IMR-90 (cell line): Measurements from ENCODE around the gene MT1X. TPM values are rescaled to one million over a fixed set of nuclear protein-coding genes. Genes with fewer than 3 reads are reported as not detected.

Experiments used
- ATAC-seq: fragments of 200-7000 bp; cut with Tn5 transposase; 2 replicates; pipeline ENCODE4 v1.9.1; 2020; ENCODE audit warnings: low read depth, mild to moderate bottlenecking, moderate library complexity
- BruUV-seq: library from RNA; stranded (reverse); fragments of 400-500 nt; replicated peaks from 2 replicates; lab custom pipeline; 2021; lab: Mats Ljungman, UMichigan
- CTCF ChIA-PET: fragments of 300-600 bp; formaldehyde crosslinking; extraction: SDS; loops from one replicate; lab custom pipeline; 2021; ENCODE audit warnings: antibody characterized with exemption; lab: Yijun Ruan, JAX
- POLR2A ChIA-PET: fragments of 300-600 bp; sonication (Branson Sonifier 250); formaldehyde crosslinking; loops from one replicate; lab custom pipeline; 2022; ENCODE audit warnings: antibody characterized with exemption; ENCODE audit not compliant: unreplicated experiment; lab: Charles Lee
- DNase-seq: peaks from one replicate; pipeline ENCODE4 v3.0.0; 2013
- H2AFZ ChIP-seq: replicated peaks from 2 replicates; pipeline ENCODE3; 2013; ENCODE audit warnings: low read length, mild to moderate bottlenecking; ENCODE audit not compliant: poor library complexity
- H2AK5ac ChIP-seq: 2 replicates; pipeline ENCODE4 v1.6.1; 2013; ENCODE audit warnings: low read depth, low read length, inconsistent platforms
- H2AK9ac ChIP-seq: replicated peaks from 2 replicates; pipeline ENCODE3; 2013; ENCODE audit warnings: mild to moderate bottlenecking, low read depth, low read length, moderate library complexity; ENCODE audit not compliant: poor library complexity
- H2BK120ac ChIP-seq: 2 replicates; pipeline ENCODE4 v1.6.1; 2013; ENCODE audit warnings: low read depth, low read length, inconsistent platforms
- H2BK15ac ChIP-seq: 3 replicates; pipeline ENCODE4 v1.6.1; 2013; ENCODE audit warnings: low read depth, low read length, inconsistent platforms
- H2BK20ac ChIP-seq: 2 replicates; pipeline ENCODE4 v1.6.1; 2013; ENCODE audit warnings: low read depth, mild to moderate bottlenecking, inconsistent platforms, low read length, moderate library complexity
- H2BK5ac ChIP-seq: 2 replicates; pipeline ENCODE4 v1.6.1; 2013; ENCODE audit warnings: mild to moderate bottlenecking, low read depth, low read length, inconsistent platforms; ENCODE audit not compliant: poor library complexity, severe bottlenecking
- H3K14ac ChIP-seq: replicated peaks from 2 replicates; pipeline ENCODE4 v1.6.1; 2013; ENCODE audit warnings: low read depth, low read length, inconsistent platforms
- H3K18ac ChIP-seq: 2 replicates; pipeline ENCODE4 v1.6.1; 2013; ENCODE audit warnings: low read depth, low read length, control low read depth
- H3K23ac ChIP-seq: 2 replicates; pipeline ENCODE4 v1.6.1; 2013; ENCODE audit warnings: low read depth, low read length, inconsistent platforms
- H3K27ac ChIP-seq: 2 replicates; pipeline ENCODE4 v1.5.1; 2013; ENCODE audit warnings: mild to moderate bottlenecking, control low read depth, low read length; ENCODE audit not compliant: insufficient read depth
- H3K27me3 ChIP-seq: 2 replicates; pipeline ENCODE4 v1.6.1; 2013; ENCODE audit warnings: low read length; ENCODE audit not compliant: control insufficient read depth, insufficient read depth
- H3K36me3 ChIP-seq: 2 replicates; pipeline ENCODE4 v1.6.1; 2013; ENCODE audit warnings: low read length, mixed read lengths; ENCODE audit not compliant: control insufficient read depth, insufficient read depth
- H3K4ac ChIP-seq: 2 replicates; pipeline ENCODE4 v1.6.1; 2013; ENCODE audit warnings: low read depth, low read length, inconsistent platforms
- H3K4me1 ChIP-seq: 2 replicates; pipeline ENCODE4 v1.6.1; 2013; ENCODE audit warnings: low read length, mixed read lengths; ENCODE audit not compliant: control insufficient read depth, insufficient read depth
- H3K4me2 ChIP-seq: 2 replicates; pipeline ENCODE4 v1.6.1; 2013; ENCODE audit warnings: low read depth, mild to moderate bottlenecking, control low read depth, low read length, moderate library complexity
- H3K4me3 ChIP-seq: 2 replicates; pipeline ENCODE4 v1.5.1; 2013; ENCODE audit warnings: low read depth, mild to moderate bottlenecking, control low read depth, low read length, moderate library complexity; ENCODE audit not compliant: insufficient read depth
- H3K56ac ChIP-seq: 2 replicates; pipeline ENCODE4 v1.6.1; 2013; ENCODE audit warnings: low read length, inconsistent platforms; ENCODE audit not compliant: insufficient read depth; ENCODE audit errors: extremely low read depth
- H3K79me1 ChIP-seq, 2 experiments: 2 replicates each; pipeline ENCODE4 v1.6.1; 2013; ENCODE audit warnings: low read length in 2 of 2, inconsistent platforms in 1 of 2, low read depth in 1 of 2
- H3K9ac ChIP-seq: 2 replicates; pipeline ENCODE4 v1.6.1; 2013; ENCODE audit warnings: low read depth, low read length, control low read depth
- H3K9me1 ChIP-seq: 2 replicates; pipeline ENCODE4 v1.6.1; 2013; ENCODE audit warnings: low read length, inconsistent platforms; ENCODE audit not compliant: insufficient read depth
- H3K9me3 ChIP-seq: 2 replicates; pipeline ENCODE4 v1.6.1; 2013; ENCODE audit warnings: low read length; ENCODE audit not compliant: control insufficient read depth, insufficient read depth
- H4K20me1 ChIP-seq: 2 replicates; pipeline ENCODE4 v1.6.1; 2013; ENCODE audit warnings: low read length, inconsistent platforms; ENCODE audit not compliant: insufficient read depth
- H4K5ac ChIP-seq: 2 replicates; pipeline ENCODE4 v1.6.1; 2013; ENCODE audit warnings: mild to moderate bottlenecking, low read depth, low read length, control low read depth
- H4K8ac ChIP-seq, 2 experiments: 2 replicates each; pipeline ENCODE4 v1.6.1; 2013; ENCODE audit warnings: low read depth in 2 of 2, low read length in 2 of 2, control low read depth in 1 of 2, inconsistent platforms in 1 of 2
- H4K91ac ChIP-seq: 2 replicates; pipeline ENCODE4 v1.6.1; 2013; ENCODE audit warnings: low read depth, low read length, inconsistent platforms; ENCODE audit not compliant: insufficient read depth
- MAZ ChIP-seq: IDR thresholded peaks from 2 replicates; pipeline ENCODE4 v1.6.1; 2012; ENCODE audit warnings: low read depth, mild to moderate bottlenecking, low read length, improper control_type of control experiment, moderate library complexity, borderline replicate concordance
- WGBS, 2 experiments: methylation state at CpG; one replicate each; pipeline versions ENCODE4 v1.1.5 to v1.1.7; 2013; ENCODE audit warnings: missing lambda C conversion rate in 2 of 2; ENCODE audit not compliant: insufficient read length in 1 of 2; ENCODE audit errors: extremely low coverage in 2 of 2; 5-methylcytosine and 5-hydroxymethylcytosine counted together
- dilution Hi-C: fragments of 300-500 bp; cut with HindIII; formaldehyde crosslinking; loops from one replicate; pipeline ENCODE4 v1.14.3; 2018; ENCODE audit warnings: low sequenced_read_pairs; ENCODE audit not compliant: unreplicated experiment
- in situ Hi-C: fragments of 300-500 bp; cut with MboI; formaldehyde crosslinking; loops from 3 replicates; pipeline ENCODE4 v1.14.3; 2019; ENCODE audit warnings: low sequenced_read_pairs, inconsistent platforms, mixed read lengths
- intact Hi-C: fragments of 100-400 bp; cut with micrococcal nuclease; formaldehyde crosslinking; loops from 2 replicates; pipeline ENCODE4 v1.10.0; 2022
- polyA plus RNA-seq, 3 experiments: library from polyadenylated mRNA; depleted of rRNA; stranded (reverse); fragments of >200 nt; gene quantifications; 2 replicates each; pipeline ENCODE4 v1.2.3, GENCODE V29; 2012; ENCODE audit warnings: low replicate concordance in 1 of 3
- total RNA-seq: library from RNA; depleted of rRNA; stranded (reverse); fragments of >200 nt; gene quantifications from 2 replicates; pipeline ENCODE4 v1.2.3, GENCODE V29; 2012
- TF ChIP-seq, protein P1 (sequence below): conservative IDR thresholded peaks from 2 replicates; pipeline ENCODE4 v1.5.1; 2012; ENCODE audit warnings: mild to moderate bottlenecking, low read depth, low read length, improper control_type of control experiment

The MT1X gene
- total and polyA plus RNA-seq, 2 of the 4 experiments (the other 2 are of a cell fraction) = 5.6 to 170 TPM

DNA sequence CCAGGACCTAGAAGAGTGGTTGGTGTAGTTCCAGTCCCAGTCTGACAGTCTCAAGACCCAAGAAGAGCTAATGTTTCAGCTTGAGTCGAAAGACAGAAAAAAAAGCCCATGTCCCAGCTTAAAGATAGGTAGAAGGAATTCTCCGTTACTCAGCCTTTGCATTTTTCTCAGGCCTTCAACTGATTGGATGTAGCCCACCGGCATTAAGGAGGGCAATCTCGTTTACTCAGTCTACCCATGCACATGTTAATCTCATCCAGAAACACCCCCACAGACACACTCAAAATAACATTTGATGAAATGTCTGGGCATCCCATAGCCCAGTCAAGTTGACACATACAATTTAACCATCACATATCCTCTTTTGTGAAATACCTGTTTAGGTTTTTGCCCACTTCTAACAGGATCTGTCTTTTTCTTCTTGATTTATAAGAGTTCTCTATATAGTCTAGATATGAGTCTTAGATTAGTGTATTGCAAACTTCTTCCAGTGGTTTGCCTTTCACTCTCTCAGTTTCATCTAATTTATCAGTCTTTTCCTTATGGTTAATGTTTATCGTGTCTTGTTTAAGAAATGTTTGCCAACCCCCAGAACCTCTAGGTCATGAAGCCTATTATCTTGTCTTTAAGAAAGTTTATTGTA lies 40.1 kb downstream of the MT1X start:
- Histone ChIP-seq H3K9ac (no peak overlapping the region), H3K9me1 (no peaks in the 10 kb centered on the region), H3K56ac (no peak overlapping the region), H3K23ac (no peak overlapping the region), H3K27me3 (peaks cover 3% of the 10 kb centered on the region), H2AK9ac (no peak overlapping the region), H3K27ac (no peak overlapping the region), H3K4me1 (no peaks in the 10 kb centered on the region), H3K4me2 (no peak overlapping the region), H3K4me3 (no peak overlapping the region), H4K20me1 (no peaks in the 10 kb centered on the region), H2BK15ac (no peak overlapping the region), H4K5ac (no peak overlapping the region), H3K36me3 (no peaks in the 10 kb centered on the region), H4K91ac (no peak overlapping the region), H2AK5ac (no peak overlapping the region), H2BK20ac (no peak overlapping the region), H2AFZ (no peak overlapping the region), H3K18ac (no peak overlapping the region), H3K4ac (no peak overlapping the region), H3K79me1 (no peaks in the 10 kb centered on the region), H3K14ac (no peak overlapping the region), H3K9me3 (0 out of 2 replicates have a peak, but pooled peaks cover 2% of the 10 kb centered on the region), H2BK5ac (no peak overlapping the region), H2BK120ac (no peak overlapping the region), H4K8ac (no peak overlapping the region)
- intact Hi-C loops (no loop called here), dilution Hi-C loops (no loop called here), in situ Hi-C loops (loop anchor here (25.0 kb wide), 1 partner anchor 785 kb away; no protein-coding TSS in a partner anchor)
- DNase-seq (no peak), ATAC-seq (no peak)
- ChIA-PET POLR2A (no interaction called here), CTCF (no interaction called here)
- no CpG with 5 or more reads among the region's 5 CpGs for WGBS, 2 experiments
- BruUV-seq = no TSS peak
- TF ChIP-seq, protein P1, sequence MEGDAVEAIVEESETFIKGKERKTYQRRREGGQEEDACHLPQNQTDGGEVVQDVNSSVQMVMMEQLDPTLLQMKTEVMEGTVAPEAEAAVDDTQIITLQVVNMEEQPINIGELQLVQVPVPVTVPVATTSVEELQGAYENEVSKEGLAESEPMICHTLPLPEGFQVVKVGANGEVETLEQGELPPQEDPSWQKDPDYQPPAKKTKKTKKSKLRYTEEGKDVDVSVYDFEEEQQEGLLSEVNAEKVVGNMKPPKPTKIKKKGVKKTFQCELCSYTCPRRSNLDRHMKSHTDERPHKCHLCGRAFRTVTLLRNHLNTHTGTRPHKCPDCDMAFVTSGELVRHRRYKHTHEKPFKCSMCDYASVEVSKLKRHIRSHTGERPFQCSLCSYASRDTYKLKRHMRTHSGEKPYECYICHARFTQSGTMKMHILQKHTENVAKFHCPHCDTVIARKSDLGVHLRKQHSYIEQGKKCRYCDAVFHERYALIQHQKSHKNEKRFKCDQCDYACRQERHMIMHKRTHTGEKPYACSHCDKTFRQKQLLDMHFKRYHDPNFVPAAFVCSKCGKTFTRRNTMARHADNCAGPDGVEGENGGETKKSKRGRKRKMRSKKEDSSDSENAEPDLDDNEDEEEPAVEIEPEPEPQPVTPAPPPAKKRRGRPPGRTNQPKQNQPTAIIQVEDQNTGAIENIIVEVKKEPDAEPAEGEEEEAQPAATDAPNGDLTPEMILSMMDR = no peak
- TF ChIP-seq MAZ = no peak
